ENCODE results near the gene FGR.

DNA sequence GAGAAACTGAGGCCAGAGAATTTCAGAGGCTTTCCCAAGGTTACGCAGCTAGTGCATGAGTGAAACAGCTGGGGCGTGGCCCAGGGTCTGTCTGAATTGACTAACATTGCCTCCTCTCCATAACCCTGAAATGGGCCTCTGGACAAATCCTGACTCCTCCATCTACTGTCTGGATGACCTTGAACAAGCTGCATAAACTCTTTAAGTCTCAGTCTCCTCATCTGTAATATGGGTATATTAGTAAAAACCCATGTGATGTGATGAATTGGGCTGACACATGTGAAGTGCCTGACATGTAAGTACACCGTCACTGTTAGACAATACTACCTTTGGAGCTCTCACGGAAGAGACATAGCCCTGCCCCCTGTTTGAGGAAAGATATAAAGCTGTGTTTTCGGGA, 12.3 kb upstream of the FGR start:
- no peak for TF ChIP-seq POLR2AphosphoS5 (IDR thresholded peaks at IDR 0.05; ENCODE audit: low read depth, low read length)
- TF ChIP-seq POLR2A (IDR thresholded peaks at IDR 0.05; ENCODE audit: low read depth, low read length) = no peak
- no peak for TF ChIP-seq PAX5 (IDR thresholded peaks at IDR 0.05; ENCODE audit: insufficient read depth, low read length, severe bottlenecking)
